GM19351 (cell line): ENCODE results near the gene DFFA.

Source experiments
- ATAC-seq: cut with Tn5 transposase; IDR thresholded peaks from one replicate; pipeline ENCODE4 v1.9.1; 2021; ENCODE audit warnings: mild to moderate bottlenecking, moderate library complexity; ENCODE audit not compliant: unreplicated experiment

Gene DFFA, protein sequence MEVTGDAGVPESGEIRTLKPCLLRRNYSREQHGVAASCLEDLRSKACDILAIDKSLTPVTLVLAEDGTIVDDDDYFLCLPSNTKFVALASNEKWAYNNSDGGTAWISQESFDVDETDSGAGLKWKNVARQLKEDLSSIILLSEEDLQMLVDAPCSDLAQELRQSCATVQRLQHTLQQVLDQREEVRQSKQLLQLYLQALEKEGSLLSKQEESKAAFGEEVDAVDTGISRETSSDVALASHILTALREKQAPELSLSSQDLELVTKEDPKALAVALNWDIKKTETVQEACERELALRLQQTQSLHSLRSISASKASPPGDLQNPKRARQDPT

DNA sequence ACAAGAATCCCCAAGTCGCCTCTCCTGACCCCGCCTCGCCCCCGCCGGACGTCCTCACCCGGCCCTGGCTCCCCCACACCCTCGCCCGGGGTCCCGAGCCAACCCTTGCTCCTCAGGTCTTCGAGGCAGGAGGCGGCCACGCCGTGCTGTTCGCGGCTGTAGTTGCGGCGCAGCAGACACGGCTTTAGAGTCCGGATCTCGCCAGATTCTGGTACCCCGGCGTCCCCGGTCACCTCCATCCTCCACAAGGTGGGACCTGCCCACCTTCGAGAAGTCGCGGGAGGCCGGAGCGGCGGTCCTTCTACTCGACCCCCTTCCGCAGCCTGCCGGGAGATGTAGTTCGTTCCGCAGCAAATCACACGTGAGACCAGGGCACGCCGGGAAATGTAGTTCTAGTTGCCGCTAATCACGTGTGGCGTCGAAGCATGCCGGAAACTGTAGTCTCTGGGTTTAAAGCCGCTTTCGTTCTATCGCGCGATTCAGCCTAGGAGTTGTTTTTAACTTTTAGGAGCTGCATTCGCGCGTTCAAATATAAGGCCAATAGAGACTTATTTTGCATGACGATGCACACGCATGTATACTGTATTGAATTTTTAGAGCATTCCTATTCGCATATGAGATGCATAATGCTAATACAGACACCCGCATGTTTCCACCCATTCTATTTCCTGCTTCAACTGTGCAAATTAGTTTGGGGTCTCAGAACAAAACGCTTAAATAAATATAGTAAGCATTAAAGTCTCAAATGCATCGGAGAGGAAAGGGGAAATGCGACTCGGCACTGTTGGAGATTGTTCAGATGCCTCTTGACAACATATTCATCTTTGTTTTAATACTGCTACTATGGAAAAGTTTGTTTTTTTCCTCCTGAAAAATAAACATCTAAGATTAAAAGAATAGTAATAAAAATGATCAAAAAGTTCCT lies at the start of gene DFFA:
TSS of gene DFFA (minus strand) at position 310 of the 925 bp plus-strand sequence. CDS start at position 239, 71 bp downstream.
- peak; percentile 83 for ATAC-seq

DNA sequence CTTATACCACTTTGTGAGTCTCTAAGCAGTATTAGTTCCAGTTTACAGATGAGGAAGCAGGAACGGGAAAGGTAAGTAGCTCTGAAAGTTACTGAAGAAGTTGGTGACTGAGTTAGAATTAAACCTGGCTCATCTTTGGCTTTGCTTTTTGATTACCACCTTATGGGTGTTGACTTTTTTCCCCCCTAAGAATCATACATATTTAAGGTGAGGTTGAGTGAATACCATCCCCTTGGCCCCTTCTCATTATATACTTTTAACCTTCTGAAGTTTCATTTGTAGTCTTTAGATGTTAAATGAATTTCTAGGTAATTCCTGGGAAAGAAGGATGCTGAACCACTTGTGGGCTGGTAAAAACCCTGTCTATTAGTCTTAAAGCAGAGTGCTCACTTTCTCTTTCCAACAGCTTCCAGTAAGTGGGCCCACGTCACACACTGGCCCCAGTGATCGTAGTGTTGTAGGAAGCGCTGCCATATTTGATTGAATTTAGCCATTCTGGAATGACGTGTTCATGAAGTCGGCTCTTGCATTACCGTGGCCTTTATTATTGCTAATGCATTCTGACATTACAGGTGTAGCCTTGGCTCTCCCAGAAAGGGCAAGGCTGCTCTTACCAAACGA lies 49.3 kb upstream of the DFFA start:
- ATAC-seq: no peak

DNA sequence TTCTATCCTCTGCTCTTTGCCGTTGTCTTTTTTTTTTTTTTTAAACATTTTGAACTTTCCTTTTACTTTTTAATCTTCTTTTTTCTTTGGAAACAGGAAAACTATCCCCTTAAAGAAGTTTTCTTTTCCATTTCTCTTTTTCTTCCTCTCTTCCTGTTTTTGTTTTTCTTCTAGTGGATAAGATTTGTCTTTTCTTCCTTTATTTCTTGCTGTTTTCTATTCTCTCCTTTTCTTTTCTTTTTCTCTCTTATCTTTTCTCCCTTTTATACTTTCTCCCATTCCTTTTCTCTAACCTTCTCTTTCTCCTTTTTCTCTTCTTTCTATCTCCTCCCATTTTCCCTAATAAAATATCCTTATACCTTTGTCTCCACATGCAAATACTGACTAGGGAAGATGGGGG lies 48.6 kb upstream of the DFFA start:
- ATAC-seq: no peak

DNA sequence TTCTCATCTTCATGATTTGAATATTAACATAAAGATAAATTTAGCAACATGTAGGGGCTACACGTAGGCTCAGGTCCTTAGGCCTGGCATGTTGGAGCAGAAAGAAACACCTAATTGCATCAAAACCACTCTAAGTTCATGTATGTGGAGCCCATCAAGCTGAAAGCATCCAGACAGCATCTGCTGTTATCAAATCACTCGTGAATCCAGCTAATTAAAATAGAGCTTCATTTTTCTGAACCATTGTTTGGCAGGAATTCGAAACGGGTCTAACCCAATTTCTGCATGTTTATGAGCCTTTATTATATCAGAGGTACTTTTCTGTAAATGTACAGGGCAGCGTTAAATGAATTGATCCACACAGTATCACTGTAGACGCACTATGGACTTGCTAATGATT lies 48.2 kb upstream of the DFFA start:
- ATAC-seq: no peak

DNA sequence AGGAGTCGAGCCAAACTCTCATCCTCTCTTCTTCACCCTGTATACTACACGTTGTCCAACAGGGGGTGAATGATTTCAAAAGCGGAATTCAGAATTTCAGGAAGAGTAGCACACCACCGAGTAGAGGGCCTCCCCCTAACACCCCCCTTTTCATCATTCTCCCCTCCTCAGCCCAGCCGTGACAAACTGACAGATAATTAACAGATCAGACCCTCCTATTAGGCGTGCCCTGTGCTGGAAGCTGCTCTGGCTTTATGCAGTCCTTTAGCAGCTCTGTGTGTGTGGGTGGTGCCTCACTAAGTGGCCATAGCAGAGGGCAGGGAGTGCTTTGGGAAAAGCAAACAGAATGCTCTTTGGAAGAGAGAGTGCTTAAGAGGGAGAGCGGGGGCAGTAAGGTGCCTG lies 46.7 kb upstream of the DFFA start:
- ATAC-seq: no peak

DNA sequence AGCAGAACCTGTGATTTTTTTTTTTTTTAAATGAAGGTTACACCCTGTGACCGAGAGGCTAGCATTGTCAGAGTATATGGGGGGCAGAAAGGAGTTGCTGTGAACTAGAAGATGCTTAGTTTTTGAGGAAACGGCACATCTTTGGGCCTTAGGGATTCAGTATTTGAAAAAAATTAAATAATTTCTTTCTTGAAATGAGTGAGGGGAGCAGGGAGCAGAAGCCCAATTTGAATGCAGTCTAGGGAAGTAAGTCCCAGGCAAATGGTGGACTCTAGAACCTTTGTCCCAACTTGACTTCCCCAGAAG lies 45.3 kb upstream of the DFFA start:
- no peak for ATAC-seq

DNA sequence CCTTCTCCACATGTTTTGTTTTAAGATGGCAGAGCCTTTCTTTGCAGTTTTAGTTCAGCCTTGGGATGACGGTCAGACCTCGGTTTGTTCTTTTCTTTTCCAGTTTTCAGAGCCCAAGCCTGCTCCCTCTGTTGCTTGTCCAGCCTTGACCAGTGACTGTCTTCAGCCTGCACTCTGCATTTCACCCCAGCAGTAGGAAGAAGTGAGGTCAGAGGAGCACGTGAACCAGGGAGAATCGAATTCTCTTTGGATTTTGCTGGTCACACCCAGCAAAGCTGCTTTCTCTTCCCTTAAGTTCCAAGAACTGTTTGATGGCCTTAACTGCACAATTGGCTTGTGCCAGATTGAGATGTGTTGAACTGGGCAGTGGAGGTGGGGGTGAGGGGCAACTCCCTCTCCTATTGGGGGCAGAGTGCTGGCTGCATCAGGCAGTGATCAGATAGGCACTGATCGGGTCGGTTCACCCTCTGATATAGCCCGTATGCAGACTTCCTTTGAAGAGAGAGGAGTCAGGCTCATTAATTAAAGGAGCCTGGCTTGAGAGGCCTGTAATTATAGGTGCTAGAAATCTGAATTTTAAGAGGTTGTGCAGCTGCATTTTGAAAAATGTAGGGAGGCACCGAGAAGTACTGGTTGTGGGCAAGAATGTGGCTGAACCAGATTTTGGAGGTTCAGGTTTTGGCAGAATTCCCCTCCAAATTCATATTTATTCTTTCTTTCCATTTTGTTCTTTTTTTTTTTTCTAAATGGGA lies 44.8 kb upstream of the DFFA start:
- no peak for ATAC-seq

DNA sequence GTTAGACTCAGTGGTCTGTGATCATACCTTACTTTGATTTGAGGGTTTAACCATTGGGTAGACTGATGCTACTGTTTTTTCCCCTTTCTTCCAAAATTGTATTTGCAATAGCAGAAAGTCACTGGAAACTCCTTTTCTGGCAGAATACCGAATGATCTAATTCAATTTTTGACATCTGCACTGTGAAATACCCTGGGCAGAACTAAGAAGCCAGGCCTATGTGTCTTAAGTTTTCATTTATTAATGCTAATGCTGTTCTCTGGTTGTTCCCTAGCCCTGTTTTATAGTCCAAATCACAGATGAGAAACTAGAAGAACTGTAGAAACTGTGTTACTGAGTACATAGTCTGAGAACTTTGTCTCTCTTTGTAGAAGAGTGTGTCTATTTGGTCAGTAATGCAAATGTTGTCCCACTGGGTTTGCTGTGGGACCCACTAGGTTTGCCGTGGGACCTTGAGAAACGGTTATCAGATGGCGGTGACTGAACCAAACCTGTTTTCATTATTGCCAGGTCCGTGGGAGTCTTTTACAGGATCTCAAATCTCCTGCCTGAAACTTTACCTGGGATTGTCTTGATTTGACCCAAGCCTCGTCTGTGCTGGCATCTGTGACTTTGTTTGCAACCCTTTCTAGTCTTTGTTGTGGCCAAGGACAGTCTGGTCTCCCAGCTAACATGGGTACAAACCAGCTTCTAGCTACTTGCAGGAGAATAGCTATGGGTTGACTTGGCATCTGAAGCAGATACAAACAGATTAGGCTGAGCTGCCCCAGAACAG lies 43.8 kb upstream of the DFFA start:
- no peak for ATAC-seq

DNA sequence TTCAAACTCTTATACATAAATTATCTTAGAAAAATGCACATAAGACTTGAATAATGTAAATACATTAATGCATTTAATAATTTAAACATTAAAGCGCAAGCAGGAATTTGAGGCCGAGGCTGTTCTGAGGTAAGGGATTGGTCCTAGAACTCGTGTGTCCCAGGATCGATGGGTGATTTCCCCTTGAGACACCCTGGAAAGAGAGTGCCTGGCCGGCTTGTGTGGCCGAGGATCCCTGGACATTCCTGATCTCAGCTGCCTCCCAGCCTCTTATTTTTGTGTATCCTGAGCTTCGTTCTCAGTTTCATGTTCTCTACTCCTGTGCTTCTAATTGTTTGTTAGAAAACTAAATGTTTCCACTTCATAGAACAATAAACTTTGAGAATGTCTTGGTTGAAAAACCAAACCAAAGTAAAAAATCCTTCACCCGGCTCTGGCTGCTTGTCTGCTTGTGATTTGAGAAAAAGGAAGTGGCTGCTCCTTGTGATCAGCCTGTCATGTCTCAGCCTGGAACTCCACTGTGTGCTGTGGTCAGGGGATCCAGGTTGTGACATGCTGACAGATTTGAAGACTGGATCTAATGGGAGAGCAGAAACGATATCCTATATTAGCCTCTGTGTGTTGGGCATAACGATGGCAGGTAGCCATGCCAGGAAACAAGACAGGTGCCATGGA lies 43.1 kb upstream of the DFFA start:
- ATAC-seq: no peak

DNA sequence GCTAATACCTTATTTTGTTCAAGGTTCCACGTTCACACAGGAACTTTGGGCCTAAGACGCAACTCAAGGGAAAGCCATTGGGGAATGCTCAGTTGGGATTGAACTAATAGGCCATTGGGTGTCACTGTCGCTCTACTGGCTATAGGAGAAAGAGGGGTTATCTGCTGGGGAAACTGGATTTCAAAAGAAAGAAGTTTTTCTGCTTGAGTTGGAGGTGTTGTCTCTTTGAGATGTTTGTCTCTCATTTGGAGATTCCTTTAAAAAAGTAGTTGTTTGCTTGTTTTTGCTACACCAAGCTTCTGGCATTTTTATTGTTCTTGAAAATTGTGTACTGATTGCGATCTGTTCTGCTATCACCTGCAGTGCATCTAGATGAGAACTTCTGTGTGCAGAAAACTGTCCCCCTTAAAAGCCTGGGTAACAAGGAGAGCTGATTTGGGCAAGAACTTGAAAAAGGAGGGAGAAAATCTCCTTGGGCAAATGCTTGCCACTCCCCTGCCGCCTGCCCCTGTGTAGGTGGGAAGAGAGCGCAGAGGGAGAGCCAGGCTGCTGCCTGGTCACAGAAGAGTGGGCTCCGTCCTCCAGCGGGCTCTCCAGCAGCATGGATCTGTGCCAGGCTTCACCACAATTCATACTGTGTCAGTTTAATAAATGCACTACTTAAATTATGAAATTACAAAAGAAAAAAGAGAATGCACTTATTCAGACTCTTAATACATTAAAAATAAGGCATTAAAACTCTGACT lies 42.3 kb upstream of the DFFA start:
- no peak for ATAC-seq

DNA sequence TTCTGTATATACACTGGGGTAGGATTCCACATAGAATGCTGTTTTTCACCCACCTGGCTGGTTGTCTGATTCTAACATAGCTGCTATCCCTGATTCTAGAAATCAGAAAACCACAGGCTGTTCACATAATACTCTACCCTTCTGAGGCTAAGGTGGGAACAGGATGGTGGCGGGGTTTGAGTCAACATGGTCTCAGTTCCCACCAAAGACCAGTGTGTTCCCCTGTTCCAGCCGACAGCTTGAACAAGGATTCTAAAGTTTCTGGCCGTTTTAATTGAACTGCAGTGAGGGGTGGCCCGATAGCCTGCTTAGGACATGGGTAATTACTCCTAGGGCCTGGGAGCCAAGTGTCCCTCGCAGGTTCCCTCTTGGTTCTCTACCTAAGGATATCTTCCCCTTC lies 40.9 kb upstream of the DFFA start:
- no peak for ATAC-seq

DNA sequence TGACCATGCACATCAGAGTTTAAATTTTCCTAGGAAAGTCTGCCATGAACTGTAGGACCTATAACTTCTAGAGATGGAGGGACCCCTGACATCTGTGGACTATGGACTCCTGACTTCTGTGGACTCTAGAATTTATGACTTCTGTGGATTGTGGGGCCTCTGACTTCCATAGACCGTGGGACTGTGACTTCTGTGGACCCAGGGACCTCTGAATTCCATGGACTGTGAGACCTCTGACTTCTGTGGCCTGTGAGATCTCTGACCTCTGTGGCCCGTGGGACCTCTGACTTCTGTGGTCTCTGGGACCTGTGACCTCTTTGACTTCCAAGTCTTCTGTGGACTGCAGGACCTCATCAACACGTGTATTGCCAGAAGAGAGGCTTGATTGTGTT lies 39.2 kb upstream of the DFFA start:
- no peak for ATAC-seq

DNA sequence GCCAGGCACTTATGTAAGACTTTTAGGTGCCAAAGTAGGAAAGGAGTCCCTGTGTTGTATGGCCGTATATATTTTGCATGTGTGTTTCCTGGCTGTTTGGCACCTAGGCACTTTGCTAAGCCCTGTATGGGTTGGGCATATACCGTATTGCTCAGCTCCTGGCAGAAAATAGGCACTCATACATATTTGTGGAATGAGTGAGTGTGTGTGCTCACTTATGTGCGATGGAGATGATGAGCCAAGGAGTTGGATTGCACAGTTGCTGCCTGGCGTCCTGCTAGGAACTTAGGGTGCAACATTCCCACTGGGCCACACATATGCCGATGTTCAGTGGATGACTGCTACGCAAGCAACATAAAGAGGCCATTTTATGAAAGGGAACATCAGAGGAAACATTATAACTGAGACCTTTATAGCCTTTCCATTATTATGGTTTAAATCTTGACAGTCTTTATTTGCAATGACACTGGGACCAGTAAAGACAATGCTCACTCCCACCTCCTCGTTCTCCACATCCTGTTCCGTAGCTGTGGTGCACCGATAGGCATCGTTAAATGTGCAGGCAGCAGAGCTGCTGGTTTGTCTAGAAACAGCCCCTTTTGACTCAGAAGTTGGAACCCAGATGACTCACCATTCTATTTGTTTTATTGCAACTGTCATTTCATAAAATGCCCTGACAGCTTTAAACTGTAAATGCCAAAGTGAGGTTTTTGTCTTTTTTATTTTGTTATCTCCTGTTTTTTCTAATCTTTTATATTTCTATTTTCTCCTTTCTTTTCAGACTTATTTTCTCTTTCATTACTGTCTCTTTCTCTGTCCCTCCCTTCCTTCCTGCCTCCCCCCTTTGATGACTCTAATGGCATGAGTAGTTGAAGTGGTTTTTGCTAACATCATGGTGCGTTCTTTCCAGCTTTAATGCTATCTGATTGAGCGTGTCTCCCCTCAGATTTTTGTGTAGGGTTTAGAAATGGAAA lies 38.5 kb upstream of the DFFA start:
- ATAC-seq: peak; percentile 91

DNA sequence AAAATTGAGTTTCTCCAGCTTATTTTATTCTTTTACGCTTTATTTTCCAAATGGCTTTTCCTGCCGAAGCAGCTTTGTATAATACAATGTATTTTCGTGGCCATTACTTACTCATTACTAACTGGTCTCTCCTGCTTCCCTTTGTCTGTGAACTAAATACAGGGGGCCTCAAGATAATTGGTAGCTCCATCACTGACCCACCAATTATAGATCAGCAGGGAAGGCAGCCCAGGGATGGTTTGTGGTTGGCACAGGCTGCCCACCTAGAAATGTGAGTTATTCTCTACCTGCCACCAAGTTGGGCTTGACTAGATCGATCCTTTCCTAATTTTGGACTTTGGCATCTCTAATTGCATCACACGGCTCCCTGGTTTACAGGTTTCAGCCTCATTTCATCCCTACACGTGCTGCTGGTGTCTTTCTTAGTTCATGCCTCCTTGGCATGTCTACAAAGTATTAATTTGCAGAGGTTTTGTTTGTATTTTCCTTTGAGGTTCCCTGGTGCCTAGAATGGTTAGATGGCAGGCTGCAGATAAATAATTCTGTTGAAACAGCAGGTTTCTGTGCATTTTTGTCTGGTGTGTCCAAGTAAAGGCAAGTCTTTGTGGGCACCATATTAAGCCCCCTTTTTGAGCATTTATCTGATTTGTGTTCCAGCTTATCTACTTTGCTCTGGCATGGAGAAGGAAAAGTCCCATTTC lies 37.6 kb upstream of the DFFA start:
- ATAC-seq: no peak

DNA sequence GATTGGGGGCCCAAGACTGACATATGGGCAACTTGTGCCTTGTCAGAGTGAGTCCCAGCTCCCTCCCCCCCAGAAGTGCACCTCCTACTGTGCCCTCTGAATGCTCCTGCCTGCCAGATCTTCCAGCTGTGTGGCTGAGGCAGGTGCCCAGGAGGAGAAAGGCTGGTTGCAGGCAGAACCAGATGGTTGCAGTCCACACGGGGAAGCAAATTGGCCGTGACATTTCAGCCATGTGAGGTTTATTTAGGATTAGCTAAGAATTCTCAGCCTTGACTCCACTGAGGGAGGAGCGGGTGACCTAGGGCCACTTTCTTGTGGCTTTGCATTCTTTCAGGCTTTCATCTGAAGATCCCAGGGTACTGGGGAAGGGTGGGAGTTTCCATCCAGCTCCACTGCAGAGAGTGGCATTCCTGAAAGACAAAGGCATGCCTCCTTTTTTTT lies 36.2 kb upstream of the DFFA start:
- no peak for ATAC-seq

DNA sequence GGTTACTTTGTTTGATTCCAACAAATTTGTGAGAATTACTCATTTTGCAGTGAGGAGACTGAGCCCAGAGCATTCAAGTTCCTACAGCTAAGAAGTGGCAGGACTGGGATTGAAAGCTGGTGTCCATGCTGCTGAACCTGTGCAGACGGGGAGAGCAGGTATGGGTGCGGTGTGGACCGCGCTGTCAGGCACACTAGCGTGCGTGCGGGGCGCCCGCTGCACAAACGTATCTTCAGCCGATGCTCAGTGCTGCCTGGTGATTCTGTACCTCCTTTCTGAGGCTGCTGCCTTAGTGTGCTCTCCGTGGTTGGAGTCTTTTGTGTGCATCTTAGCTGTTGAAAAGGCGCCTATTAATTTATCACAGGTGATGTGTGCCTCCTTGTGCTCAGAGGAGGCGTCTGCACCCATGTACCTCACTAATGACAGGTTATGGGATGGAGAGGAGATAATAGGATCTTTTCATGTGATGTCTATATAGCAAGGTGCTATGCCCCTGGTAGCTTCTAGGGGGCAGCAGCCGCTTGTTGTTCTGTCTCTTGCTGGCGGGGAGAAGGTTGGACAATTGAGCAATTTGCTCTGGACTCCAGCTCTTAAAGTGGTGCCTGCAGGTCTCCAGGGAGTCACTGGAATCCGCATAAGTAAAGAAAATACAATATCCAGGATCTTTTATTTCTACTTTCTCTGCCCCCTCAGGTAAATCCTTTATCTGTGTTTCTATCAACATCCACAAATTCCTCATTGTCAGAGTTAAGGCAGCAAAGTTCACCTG lies 35.0 kb upstream of the DFFA start:
- ATAC-seq: peak; percentile 44

DNA sequence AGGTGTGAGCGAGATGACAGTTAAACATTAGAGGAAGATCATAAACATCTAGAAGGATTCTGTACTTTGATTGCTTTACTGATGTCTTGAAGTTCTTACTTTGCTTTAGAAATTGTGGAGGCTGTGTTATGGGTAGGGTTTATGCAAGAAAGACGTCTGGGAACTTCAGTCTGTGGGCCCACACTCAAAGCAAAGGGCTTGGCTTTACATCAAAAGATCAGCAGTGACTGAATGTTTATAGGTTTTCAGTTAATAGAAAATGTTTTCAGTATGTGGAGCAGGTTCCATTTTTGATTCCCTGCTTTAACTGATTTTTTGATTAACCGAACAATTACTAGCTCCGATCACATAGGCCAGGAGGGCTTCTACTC lies 34.3 kb upstream of the DFFA start:
- ATAC-seq: no peak
